SKM-1 treated with dmso at 0.1 percent for 144 hours (cell line): ENCODE measurements around the gene NRXN3.

Source experiments
- DNase-seq: peaks from one replicate; lab custom pipeline; 2025; ENCODE audit not compliant: unreplicated experiment; lab: John Stamatoyannopoulos, UW

The NRXN3 gene

DNA sequence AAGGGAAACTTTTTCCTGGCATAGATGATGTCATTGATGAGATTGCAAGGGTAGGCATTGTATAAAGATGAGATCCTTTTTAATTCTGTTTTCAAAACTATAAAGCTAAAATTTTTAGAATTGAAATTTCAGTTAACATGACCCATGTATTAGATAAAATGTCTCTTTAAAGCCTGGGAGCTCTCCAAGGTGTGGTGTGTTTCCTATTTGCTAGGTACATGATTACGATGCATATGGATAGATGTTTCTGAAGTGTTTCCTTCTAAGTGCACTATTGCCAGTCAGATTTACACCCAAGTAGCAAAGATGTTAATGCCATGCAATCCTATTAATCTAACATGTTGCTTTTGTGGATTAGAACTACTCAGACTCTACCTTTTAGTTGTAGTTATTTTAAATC is 1206.4 kb downstream of the NRXN3 start:
- DNase-seq: no peak

DNA sequence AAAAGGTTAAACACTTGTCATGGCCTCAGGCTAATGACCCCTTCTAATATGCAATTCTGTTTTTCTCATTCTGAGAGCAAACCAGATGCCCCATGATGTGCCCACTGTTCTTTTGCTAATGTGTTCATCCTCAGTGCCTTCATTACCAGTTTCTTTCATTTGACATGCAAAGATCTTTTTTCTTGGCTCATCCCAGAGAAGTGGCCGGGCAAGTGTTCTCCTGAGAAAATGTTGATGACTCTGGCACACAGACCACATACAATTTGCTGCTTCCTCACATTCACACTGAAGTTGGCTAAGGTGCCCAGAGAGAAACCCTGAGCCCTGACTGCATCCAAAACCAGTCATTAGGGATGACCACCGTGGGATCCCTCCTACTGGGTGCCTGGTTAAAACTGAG is 1207.8 kb downstream of the NRXN3 start:
- no peak for DNase-seq

DNA sequence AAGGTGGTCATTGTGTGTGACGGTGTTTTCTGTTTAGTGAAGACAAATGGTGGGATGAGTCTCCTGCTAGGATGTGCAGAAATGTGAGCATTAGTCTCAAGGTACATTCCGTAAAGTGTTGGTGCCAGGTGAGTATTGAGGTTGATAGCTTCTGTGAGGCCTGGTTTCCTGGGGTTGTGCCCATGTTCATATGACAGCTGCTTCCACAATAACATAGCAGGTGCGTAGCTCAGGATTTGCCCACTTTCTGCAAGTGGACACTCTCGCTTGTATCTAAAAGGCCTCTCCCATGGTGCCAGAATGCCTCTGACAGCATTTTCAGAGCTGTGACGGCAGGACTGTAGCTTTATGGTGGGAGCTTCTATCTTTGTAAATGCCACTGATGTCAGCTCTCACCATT is 1209.1 kb downstream of the NRXN3 start:
- no peak for DNase-seq

DNA sequence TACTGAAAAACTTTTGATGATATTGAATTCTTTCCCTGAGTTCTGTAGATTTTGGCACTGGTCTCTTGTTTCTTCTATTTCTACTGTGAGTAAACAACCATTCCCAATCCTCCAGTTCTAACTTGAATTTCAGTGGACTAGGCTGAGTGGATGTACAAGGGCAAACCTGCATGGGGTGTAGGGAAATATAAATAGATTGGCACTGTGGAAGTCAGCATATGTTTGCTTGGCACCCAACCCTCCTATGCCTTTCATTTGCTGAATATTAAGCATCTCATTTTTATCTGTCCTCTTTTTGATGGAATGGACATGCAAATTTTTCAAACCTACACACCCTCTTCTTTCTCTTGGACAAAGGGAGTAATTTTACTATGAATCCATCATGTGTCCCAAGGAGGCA is 1212.9 kb downstream of the NRXN3 start:
- no peak for DNase-seq

DNA sequence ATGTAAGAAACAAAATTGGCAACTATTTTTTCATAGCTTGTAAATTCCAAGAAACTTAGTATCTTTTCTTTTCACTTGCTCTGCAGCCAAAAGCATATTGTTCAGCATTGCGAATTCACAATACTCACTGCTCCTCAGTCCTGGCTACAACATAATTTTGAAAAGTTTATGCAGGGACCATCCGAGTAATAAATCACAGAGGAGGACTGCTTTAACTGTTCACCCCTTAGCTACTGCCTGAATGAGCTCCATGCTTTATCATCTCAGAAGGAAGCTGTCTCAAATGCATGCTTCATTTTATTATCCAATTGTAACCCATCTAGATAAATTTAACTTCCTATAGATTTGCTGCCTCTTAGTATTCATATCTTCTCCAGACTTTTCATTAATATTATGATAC is 1213.3 kb downstream of the NRXN3 start:
- DNase-seq: no peak

DNA sequence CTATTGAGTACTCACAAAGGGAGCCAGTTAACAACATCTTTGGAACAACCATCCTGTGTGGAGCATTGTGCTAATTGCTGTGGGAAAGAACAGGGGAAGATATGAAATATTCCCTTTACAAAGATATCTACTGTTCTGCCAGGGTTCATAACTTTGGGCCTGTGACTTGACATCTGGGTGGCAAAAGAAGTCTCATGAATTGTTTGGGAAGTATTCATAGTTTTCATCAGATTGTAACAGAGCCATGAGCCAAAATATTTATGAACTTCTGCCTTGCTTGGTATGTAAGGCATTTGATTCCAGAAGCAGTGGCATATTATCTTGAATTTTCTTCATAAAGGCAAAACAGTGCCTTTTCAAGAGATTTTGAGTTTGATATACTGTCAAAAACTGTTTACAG is 1224.9 kb downstream of the NRXN3 start:
- DNase-seq: no peak

DNA sequence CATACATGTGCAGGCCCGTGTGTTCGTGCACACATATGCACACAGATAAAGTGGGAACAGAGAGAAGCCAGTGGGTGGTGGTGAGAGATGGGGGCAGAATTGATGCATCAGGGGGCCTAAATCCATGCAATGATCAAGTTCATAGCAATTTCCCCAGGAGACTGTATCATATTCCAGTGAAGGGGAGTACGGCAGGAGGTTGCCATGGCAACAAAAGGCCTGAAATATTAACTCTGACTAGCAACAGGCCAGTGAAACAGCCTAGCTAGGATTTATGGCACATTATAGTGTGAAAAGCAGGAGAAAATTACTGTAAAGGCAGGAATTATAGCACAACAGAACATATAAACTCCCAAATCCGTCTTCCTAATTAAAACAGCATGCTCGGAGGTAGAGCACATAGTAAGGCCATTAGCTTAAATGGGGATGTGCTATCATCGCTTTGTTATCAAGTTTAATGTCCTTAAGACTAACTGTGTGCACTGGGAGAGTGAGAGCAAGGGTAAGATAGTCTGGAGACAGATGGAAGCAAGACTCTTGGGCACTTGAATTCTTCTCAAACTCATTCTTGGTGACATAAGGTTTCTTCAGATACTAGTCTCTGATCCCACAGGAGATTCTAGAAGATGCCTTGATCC is 1234.8 kb downstream of the NRXN3 start:
- DNase-seq: no peak

DNA sequence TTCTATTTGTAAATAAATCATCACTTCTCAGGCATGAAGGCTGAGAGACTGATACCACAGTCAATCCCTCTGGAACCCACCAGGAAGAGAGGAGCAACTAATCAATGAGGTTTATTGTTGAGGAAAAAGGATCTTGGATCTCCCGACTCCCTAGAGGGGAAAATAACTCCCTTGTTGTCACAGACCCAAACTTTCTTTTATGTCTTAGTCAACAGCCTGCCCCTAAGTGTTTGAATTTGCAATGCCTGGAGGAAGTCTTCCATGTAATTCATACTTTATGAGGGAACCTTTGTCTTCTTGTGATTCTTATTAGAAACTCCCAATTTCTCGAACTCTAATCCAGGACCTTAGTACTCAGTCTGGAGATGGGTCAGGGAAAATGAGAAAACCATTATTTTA is 1235.3 kb downstream of the NRXN3 start:
- no peak for DNase-seq

DNA sequence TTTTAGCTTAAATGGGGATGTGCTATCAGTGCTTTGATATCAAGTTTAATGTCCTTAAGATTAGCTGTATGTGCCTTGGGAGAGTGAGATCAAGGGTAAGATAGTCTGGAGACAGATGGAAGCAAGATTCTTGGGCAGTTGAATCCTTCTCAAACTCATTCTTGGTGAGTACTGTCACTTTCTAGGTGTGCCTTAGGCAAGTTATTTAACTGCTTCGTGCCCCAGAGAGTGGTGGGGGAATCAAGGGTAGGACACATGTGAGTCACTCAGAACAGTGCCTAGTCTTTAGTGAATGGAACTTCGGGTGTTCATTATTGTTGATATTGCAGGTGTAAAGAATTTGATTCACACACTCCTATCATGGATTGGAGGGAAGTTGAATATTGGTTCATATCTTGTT is 1237.4 kb downstream of the NRXN3 start:
- no peak for DNase-seq

DNA sequence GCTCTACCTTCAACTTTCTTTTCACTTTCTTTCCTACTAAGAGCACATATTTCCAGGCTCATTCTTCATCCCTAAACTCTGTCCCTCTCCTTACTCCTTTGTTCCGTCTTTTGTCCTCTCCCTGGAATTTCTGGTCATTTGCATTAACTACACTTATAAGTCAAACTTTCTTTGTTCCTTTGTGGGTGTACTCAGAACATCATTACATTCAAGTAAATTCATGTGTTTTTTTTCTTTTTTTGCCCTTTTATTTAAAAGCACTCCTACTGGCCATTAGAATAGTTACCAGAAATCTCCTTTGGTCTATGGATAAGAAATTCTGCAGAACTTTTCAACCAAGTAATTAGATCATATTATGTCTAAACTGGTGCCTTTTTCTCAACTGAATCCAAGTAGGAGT is 1238.5 kb downstream of the NRXN3 start:
- no peak for DNase-seq

DNA sequence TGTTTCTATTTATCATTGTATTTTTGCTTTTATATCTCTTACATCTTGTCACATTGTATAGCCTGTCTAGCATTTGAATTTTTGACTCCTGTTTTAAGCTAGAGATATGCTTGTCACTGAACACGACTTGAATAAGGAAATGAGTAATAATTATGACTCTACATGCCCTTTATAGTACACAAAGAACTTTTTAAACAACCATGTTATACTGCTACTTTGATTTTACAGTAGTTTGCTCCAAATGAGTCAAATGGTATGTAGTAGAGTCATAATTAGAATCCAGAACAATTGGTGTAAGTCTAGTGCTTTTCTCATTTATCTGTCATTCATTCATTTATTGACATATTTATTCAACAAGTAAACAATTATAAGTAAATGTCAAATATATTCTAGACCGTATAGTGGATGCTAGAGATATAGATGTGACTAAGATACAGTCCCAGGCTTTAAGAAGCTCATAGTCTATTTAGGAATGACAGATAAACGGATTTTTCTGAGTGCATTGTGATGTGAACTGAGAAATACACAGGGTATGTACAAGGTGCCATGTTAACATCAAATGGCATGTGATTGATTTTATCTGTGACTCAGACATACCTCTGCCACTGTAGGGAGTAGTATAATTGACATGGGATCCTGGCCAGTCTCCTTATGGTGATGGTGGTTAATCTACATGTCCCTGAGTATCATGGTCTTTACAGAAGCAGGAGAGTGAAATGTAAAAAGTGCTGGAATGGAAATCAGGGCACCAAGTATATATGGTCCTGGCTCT is 1241.4 kb downstream of the NRXN3 start:
- no peak for DNase-seq

DNA sequence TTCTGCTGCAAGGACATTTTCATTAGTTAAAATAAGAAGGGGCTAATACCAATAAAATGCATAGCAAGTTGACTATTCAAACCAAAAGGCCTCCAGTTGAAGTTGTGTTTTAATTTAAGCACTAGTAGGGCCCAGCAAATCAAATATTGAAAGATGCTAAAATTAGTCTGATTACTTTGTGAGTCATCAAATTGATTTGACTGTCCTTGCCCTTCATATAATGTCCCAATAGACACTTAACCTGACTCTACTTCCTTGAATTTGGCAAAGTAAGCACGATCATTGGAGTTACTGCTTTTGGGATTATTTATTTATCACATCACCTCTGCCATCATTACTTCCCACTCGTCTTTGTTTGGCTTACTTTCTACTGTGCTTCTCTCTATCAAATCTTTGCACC is 1242.6 kb downstream of the NRXN3 start:
- DNase-seq: no peak

DNA sequence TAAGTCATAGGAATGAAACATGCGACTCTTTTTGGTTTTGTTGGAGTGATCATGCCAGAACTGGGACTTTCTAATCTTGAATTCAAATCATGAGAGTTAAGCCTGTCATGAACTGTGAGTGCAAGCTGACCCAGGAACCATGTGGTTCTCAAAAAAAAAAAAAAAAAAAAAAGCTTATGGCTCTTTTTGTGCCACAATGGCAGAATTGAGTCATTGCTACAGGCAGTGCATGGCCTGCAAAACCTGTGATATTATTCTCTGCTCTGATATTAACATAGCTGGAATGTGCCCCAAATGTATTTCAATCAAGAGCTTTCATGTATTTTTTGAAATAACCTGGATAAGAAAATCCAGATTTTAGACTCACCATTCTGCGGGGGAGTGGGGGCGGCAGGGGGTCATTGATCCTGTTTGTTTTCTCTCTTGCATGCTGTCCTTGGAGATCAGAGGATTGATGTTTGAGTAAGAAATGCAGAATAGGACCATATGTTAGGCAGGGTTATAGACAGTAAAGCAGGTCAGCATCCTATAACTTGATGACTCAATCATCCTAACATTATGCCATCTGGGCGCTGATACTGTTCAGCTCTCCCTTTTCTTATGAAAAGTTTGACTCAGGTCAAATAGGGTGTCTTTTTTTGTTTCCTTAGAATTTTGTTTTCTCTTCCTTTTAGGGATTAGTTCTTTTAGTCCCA is 1243.7 kb downstream of the NRXN3 start:
- DNase-seq: no peak

DNA sequence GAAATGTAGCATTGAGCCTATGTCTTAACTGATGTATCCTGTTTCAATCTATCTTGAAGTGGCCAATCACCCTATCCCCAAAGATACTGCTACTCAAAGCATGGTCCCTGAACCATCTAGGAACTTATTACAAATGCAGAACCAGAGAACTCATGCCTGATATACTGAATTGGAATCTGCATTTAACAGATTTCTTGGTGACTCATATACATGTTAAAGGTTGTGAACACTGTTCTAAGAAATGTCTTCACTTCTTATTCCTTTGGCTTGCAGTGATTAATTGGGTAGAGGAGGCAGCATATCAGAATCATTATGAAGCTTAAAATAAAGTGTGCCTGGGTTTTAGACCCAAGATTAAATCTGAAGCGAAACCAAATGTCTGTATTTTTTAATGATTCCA is 1245.6 kb downstream of the NRXN3 start:
- no peak for DNase-seq

DNA sequence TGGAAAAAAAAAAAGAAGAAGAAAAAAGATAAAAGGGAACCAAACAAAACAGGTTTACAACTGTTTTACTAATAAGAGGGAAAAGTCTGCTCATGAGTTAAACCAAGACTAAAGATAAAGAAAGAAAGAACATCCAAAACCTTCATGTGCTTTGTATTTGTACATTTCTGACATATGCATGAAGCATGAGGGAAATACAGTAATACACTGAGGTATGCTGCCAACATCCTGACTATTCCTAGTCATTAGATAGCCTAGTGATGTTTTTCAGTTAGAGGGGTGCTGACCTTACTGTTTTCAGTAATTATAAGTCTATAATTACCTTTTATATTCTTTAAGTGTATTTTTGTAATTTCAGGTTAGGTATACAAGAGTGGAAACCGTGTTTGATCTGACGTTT is 1247.8 kb downstream of the NRXN3 start:
- no peak for DNase-seq

DNA sequence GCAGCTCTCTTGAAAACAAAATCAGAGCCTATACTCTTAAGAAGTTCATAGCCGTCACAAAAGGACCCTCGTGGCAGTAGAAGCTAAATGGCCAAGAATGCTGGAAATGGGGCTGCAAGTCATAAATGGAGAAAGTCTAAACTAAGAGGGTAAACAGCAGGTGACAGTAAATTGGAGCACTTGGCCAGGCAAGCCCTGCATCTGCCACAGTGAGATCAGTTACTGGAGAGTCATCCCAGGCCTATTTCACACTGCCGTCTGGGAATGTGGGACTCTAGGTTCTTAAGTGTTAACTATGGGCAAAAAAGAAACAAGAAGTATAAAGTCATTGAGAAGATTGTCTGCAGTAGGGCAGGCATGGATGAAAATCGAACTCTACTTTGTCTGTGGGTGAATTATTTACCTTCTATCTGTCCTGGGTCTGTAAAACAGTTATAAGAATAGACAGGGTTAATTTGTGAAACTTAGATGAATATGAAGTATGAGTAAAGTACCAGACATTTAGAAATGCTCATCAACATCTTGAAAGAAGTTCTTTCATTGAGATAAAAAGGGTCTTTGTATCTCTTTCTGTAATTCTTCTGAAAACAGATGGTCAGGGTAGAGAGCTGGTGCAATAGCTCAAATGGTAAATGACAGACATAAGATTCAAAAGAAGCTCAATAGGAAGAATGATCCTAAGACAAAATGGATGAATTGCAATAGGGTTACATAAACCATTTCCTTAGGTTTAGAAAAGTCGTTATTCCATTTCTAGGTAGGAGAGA is 1248.7 kb downstream of the NRXN3 start:
- DNase-seq: no peak

DNA sequence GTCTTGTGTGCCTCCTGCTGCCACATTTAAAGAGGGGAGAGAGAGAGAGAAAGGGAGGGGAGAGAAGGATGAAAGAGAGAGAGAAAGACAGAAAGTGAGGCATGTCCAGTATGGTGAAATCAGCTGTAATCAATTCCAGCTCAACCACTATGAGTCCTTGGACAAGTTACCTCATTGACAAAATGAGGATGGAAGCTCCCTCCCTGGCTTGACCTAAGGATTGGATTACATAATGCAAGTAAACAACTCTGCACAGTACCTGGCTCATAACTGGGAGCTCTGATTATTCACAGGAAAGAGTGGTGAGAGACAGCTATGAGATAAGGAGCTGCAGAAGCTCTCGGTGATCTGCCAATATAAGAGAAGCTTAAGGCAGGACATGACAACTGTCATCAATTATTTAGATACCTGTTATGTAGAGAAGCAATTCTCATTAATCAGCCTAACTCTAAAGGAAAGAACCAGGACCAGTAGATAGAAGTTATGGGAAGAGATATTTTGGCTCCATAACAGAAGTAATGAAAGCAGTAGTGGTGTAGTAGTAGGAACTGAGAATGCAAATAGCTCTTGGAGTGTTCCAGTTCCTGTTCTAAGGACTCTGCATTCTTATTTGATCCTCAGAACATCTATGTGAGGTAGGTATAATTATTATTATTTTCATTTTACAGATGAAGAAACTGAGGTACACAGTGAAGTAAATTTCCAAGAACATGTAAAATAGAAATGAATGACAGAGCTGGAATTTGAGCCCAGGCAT is 1249.6 kb downstream of the NRXN3 start:
- DNase-seq: no peak

DNA sequence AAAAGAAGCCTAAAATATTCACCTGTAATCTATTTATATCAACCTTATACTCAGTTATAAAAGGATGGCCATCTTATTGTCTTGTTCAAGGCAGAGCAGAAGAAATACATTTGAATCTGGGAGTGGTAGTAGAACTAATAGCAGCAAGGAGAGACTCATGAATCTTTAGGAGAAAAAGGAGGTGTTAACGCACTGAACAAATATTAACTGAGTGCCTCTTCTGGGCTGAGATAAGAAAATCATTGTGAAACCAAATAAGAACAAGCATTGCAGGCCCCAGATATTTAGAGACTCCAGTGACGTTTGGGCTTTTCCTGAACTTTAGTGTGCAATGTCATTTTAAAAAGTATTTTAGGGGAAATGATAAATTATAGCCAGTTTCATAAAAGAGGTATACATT is 1250.6 kb downstream of the NRXN3 start:
- no peak for DNase-seq

DNA sequence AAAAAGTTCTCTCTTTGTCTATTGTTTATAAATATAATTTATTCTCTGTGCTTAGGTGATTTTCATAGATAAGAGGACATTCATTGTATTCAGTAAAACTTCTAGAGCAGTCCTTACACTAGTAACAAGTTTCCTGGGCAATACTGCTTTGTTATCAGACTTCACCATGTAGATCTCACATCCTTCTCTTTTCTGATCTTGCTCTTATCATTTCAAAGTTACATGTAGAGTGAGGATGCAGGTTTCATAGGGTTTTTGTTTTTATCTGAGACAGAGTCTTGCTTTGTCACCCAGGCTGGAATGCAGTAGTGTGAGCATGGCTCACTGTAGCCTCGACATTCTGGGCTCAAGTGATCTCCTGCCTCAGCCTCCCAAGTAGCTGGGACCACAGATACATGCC is 1251.6 kb downstream of the NRXN3 start:
- DNase-seq: no peak

DNA sequence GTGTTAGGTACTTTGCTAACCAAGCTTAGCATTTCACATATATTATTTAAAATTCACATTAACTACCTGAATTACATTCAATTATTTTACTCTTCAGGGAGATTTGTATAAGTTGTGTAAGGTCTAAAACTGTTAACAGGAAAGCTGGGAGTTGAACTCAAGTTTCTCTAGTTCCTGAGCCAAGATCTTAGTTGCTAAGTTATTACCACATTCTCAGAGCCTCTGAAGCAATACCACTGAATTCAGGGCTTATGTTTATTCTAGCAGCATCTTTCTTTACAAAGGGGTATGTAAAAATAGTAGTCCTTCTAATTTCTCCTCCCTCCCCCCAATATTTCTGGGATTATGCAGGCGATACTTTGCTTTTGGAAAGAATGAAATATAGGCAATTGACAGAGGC is 1254.3 kb downstream of the NRXN3 start:
- no peak for DNase-seq
